Astrocyte (in vitro differentiated cells and primary cell): ENCODE results near the gene WWTR1. TPM values are rescaled to one million over a fixed set of nuclear protein-coding genes. Genes with fewer than 3 reads are reported as not detected.

Source experiments
- DNase-seq: peaks from one replicate; pipeline ENCODE4 v3.0.0-alpha.2; 2010; ENCODE audit warnings: low read depth
- FAIRE-seq: peaks from 2 replicates; lab custom pipeline; 2011; peaks lifted over from hg19 to GRCh38; lab: Jason Lieb, UNC
- H2AFZ ChIP-seq: 2 replicates; pipeline ENCODE4 v1.6.0; 2012; ENCODE audit warnings: low read depth, low read length, inconsistent platforms
- H3K27ac ChIP-seq: 2 replicates; pipeline ENCODE4 v1.5.1; 2011; ENCODE audit warnings: low read depth, low read length, inconsistent platforms
- H3K27me3 ChIP-seq: 2 replicates; pipeline ENCODE4 v1.6.0; 2011; ENCODE audit warnings: low read length, inconsistent platforms; ENCODE audit not compliant: insufficient read depth
- H3K36me3 ChIP-seq: 2 replicates; pipeline ENCODE4 v1.5.1; 2011; ENCODE audit warnings: low read length, inconsistent platforms; ENCODE audit not compliant: insufficient read depth
- H3K4me1 ChIP-seq: 2 replicates; pipeline ENCODE4 v1.5.1; 2011; ENCODE audit warnings: low read length, inconsistent platforms; ENCODE audit not compliant: insufficient read depth
- H3K4me2 ChIP-seq: 2 replicates; pipeline ENCODE4 v1.6.0; 2012; ENCODE audit warnings: low read length, inconsistent platforms
- H3K4me3 ChIP-seq: 2 replicates; pipeline ENCODE4 v1.5.1; 2011; ENCODE audit warnings: low read depth, mild to moderate bottlenecking, low read length, inconsistent platforms; ENCODE audit not compliant: insufficient read depth
- H3K79me2 ChIP-seq: 2 replicates; pipeline ENCODE4 v1.6.0; 2012; ENCODE audit warnings: mild to moderate bottlenecking, low read length, inconsistent platforms; ENCODE audit not compliant: insufficient read depth
- H3K9ac ChIP-seq: 2 replicates; pipeline ENCODE4 v1.6.0; 2012; ENCODE audit warnings: mild to moderate bottlenecking, low read length, inconsistent platforms
- H3K9me3 ChIP-seq: 2 replicates; pipeline ENCODE4 v1.5.1; 2012; ENCODE audit warnings: low read depth, mild to moderate bottlenecking, low read length, inconsistent platforms; ENCODE audit not compliant: insufficient read depth
- H4K20me1 ChIP-seq: 2 replicates; pipeline ENCODE4 v1.6.0; 2012; ENCODE audit warnings: low read length, inconsistent platforms; ENCODE audit not compliant: insufficient read depth
- H3K27ac Mint-ChIP-seq: one replicate; pipeline ENCODE4 v1.8.0; 2021; ENCODE audit warnings: mild to moderate bottlenecking, mixed read lengths; ENCODE audit not compliant: unreplicated experiment
- H3K27me3 Mint-ChIP-seq: one replicate; pipeline ENCODE4 v1.8.0; 2021; ENCODE audit warnings: low read depth, mixed read lengths; ENCODE audit not compliant: unreplicated experiment
- H3K36me3 Mint-ChIP-seq: one replicate; pipeline ENCODE4 v1.8.0; 2021; ENCODE audit warnings: low read depth, mixed read lengths; ENCODE audit not compliant: unreplicated experiment
- H3K4me1 Mint-ChIP-seq: one replicate; pipeline ENCODE4 v1.8.0; 2021; ENCODE audit warnings: low read depth, mixed read lengths; ENCODE audit not compliant: unreplicated experiment
- H3K4me3 Mint-ChIP-seq: one replicate; pipeline ENCODE4 v1.8.0; 2021; ENCODE audit warnings: mild to moderate bottlenecking, moderate library complexity, mixed read lengths; ENCODE audit not compliant: unreplicated experiment
- H3K9me3 Mint-ChIP-seq: one replicate; pipeline ENCODE4 v1.8.0; 2021; ENCODE audit warnings: mild to moderate bottlenecking, mixed read lengths; ENCODE audit not compliant: unreplicated experiment
- EZH2 ChIP-seq: IDR thresholded peaks from 2 replicates; pipeline ENCODE4 v1.6.1; 2012; ENCODE audit warnings: mild to moderate bottlenecking, low read length, inconsistent platforms; ENCODE audit not compliant: insufficient read depth
- total RNA-seq: library from RNA; stranded (reverse); gene quantifications from 2 replicates; pipeline ENCODE4 v1.2.1, GENCODE V29; 2021
- TF ChIP-seq, protein P1 (sequence below): IDR thresholded peaks from 2 replicates; pipeline ENCODE4 v1.5.1; 2011; ENCODE audit warnings: low read depth, mild to moderate bottlenecking, inconsistent platforms, low read length, moderate library complexity; ENCODE audit not compliant: insufficient read depth

The WWTR1 gene
- total RNA-seq, 1 donor from 2014 or later: 94.3 TPM

DNA sequence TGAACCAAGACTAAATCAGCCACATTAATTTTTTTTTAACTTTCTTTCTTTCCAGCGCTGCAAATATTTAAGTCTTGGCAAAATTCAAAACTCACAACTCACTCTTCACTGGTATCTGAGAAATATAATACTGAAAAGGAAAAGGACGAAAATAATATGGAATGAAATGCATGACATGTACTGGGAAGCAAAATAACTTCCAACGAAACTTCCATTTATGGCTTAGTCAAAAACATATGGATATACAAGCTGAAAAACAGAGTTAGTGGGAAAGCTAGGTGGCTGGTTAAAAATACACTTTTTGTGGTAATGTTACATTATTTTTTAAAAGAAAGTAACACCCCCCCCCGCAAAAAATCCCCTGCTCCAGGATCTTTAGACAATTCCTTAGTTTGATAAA, 97.2 kb downstream of the WWTR1 start:
- H3K27ac ChIP-seq: no peak overlapping the region
- no peak overlapping the region for H2AFZ ChIP-seq
- no peak for TF ChIP-seq EZH2
- TF ChIP-seq, protein P1, sequence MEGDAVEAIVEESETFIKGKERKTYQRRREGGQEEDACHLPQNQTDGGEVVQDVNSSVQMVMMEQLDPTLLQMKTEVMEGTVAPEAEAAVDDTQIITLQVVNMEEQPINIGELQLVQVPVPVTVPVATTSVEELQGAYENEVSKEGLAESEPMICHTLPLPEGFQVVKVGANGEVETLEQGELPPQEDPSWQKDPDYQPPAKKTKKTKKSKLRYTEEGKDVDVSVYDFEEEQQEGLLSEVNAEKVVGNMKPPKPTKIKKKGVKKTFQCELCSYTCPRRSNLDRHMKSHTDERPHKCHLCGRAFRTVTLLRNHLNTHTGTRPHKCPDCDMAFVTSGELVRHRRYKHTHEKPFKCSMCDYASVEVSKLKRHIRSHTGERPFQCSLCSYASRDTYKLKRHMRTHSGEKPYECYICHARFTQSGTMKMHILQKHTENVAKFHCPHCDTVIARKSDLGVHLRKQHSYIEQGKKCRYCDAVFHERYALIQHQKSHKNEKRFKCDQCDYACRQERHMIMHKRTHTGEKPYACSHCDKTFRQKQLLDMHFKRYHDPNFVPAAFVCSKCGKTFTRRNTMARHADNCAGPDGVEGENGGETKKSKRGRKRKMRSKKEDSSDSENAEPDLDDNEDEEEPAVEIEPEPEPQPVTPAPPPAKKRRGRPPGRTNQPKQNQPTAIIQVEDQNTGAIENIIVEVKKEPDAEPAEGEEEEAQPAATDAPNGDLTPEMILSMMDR: no peak
- DNase-seq: no peak
- H3K27me3 ChIP-seq: no peaks in the 10 kb centered on the region
- H3K9ac ChIP-seq: no peak overlapping the region
- H3K9me3 Mint-ChIP-seq: no peaks in the 10 kb centered on the region
- peaks cover 10% of the 10 kb centered on the region for H3K4me1 ChIP-seq
- no peak overlapping the region for H3K27ac Mint-ChIP-seq
- H3K4me3 ChIP-seq: no peak overlapping the region
- H3K9me3 ChIP-seq: no peaks in the 10 kb centered on the region
- peaks cover 92% of the 10 kb centered on the region for H3K79me2 ChIP-seq
- H3K36me3 Mint-ChIP-seq: peaks cover 5% of the 10 kb centered on the region
- H4K20me1 ChIP-seq: peaks cover 8% of the 10 kb centered on the region
- H3K27me3 Mint-ChIP-seq: no peaks in the 10 kb centered on the region
- peaks cover 6% of the 10 kb centered on the region for H3K36me3 ChIP-seq
- peaks cover 17% of the 10 kb centered on the region for H3K4me1 Mint-ChIP-seq
- no peak for FAIRE-seq
- no peak overlapping the region for H3K4me2 ChIP-seq
- H3K4me3 Mint-ChIP-seq: no peak overlapping the region

DNA sequence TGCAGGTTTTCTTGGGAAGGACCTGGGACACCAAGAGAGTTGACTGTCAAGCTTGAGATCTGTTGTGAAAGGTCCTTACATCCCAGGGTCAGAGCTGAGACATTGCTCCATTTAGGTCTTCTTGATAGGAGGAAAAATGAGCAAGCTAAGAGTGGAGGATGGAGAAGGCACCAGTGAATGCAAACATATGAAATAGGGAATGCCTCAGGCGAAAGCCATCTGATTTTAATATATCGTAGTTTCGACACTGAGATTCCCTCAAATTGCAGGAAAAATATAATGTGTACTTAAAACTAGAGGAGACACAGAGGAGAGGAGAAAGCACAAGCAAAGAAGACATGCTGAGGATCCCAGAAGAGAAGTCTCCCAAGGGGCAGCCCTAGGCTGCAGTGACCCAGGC, 97.8 kb downstream of the WWTR1 start:
- no peak overlapping the region for H3K4me3 Mint-ChIP-seq
- Histone ChIP-seq H4K20me1 (peaks cover 8% of the 10 kb centered on the region), H3K4me3 (no peak overlapping the region), H3K9me3 (no peaks in the 10 kb centered on the region), H3K79me2 (peaks cover 88% of the 10 kb centered on the region), H3K4me2 (no peak overlapping the region), H3K9ac (no peak overlapping the region), H3K4me1 (peaks cover 17% of the 10 kb centered on the region), H3K27me3 (no peaks in the 10 kb centered on the region), H3K36me3 (peaks cover 6% of the 10 kb centered on the region), H2AFZ (no peak overlapping the region), H3K27ac (no peak overlapping the region)
- H3K27me3 Mint-ChIP-seq: no peaks in the 10 kb centered on the region
- H3K4me1 Mint-ChIP-seq: peaks cover 23% of the 10 kb centered on the region
- no peak overlapping the region for H3K27ac Mint-ChIP-seq
- no peak for FAIRE-seq
- H3K9me3 Mint-ChIP-seq: no peaks in the 10 kb centered on the region
- peaks cover 5% of the 10 kb centered on the region for H3K36me3 Mint-ChIP-seq
- no peak for TF ChIP-seq EZH2
- TF ChIP-seq, protein P1: no peak
- DNase-seq: no peak

DNA sequence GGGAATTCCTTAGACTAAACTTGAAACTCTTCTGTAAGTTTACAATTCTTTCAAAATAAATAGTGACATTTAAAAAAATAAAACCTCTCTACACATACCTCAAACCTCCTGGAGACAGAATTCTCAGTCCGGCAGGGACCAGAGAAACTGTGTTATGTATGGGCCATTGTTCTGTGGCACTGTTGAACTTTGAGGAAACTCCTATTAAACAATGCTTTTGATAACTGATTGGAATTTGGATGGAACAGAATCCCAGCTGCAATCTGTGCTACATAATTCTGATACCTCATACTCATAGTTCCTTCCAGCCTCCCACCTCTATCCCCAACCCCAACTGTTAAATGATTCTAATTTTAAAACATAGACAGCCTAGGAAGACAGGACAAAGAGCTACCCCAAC, 98.3 kb downstream of the WWTR1 start:
- H3K36me3 Mint-ChIP-seq: peaks cover 5% of the 10 kb centered on the region
- Histone ChIP-seq H3K4me3 (no peak overlapping the region), H3K4me1 (peaks cover 20% of the 10 kb centered on the region), H3K9me3 (no peaks in the 10 kb centered on the region), H2AFZ (no peak overlapping the region), H3K79me2 (peaks cover 83% of the 10 kb centered on the region), H3K36me3 (peaks cover 6% of the 10 kb centered on the region), H3K27ac (no peak overlapping the region), H4K20me1 (peaks cover 8% of the 10 kb centered on the region), H3K4me2 (no peak overlapping the region), H3K27me3 (no peaks in the 10 kb centered on the region), H3K9ac (no peak overlapping the region)
- TF ChIP-seq EZH2: no peak
- H3K9me3 Mint-ChIP-seq: no peaks in the 10 kb centered on the region
- no peaks in the 10 kb centered on the region for H3K27me3 Mint-ChIP-seq
- H3K27ac Mint-ChIP-seq: no peak overlapping the region
- FAIRE-seq (no peak), DNase-seq (no peak)
- peaks cover 28% of the 10 kb centered on the region for H3K4me1 Mint-ChIP-seq
- H3K4me3 Mint-ChIP-seq: no peak overlapping the region
